ENCODE measurements around the gene LDAH. TPM values are rescaled to one million over a fixed set of nuclear protein-coding genes. Genes with fewer than 3 reads are reported as not detected.

Gene LDAH
- polyA plus RNA-seq, 1 donor = 28.0 TPM

DNA sequence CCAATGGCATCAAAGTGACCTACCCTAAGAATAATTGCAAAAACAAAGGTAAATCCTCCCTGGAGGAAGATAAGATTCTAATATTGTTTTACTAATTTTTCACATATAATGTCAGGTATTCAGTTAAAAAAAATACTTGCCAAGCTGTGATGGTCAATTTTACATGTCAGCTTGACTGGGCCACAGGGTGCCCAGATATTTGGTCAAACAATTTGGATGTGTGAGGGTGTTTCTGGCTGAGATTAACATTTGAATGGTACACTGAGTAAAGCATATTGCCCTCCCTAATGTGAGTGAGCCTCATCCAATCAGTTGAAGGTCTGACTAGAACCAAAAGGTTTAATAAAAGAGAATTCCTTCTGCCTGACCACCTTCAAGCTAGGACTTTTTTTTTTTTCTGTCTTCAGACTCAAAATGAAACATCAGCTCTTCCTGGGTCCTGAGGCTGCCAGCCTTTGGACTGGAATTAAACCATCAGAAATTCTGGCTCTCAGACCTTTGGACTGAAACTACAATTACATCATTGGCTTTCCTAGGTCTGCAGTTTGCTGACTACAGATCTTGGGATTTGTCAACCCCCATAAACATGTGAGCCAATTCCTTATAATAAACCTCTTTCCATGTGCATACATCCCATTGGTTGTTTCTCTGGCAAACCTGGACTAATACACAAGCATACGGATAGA lies 65.4 kb downstream of the LDAH start:
- peak; percentile 80 to 89 for DNase-seq
- Histone ChIP-seq H3K27ac (ENCODE audit: low read length) (peak overlapping the region; percentile 72), H3K9me3 (ENCODE audit: control insufficient read depth, low read depth, low read length) (peaks cover 3% of the 10 kb centered on the region), H3K36me3 (ENCODE audit: control insufficient read depth, insufficient read depth, low read length) (peaks cover 10% of the 10 kb centered on the region), H3K4me3 (ENCODE audit: low read length) (no peak overlapping the region), H3K27me3 (ENCODE audit: control insufficient read depth, insufficient read depth, low read length) (no peaks in the 10 kb centered on the region), H3K4me1 (ENCODE audit: control insufficient read depth, insufficient read depth, low read length) (no peaks in the 10 kb centered on the region)
- no CpG with 5 or more reads among the region's 1 CpG for WGBS (ENCODE audit: insufficient coverage, low lambda C conversion rate)

- H3K36me3 ChIP-seq (ENCODE audit: control insufficient read depth, insufficient read depth, low read length) = peaks cover 6% of the 10 kb centered on the region
- no peaks in the 10 kb centered on the region for H3K4me1 ChIP-seq (ENCODE audit: control insufficient read depth, insufficient read depth, low read length)
- H3K4me3 ChIP-seq (ENCODE audit: low read length) = no peak overlapping the region
- H3K9me3 ChIP-seq (ENCODE audit: control insufficient read depth, low read depth, low read length) = peaks cover under 1% of the 10 kb centered on the region
- DNase-seq = no peak
- H3K27me3 ChIP-seq (ENCODE audit: control insufficient read depth, insufficient read depth, low read length) = no peaks in the 10 kb centered on the region
- no peak overlapping the region for H3K27ac ChIP-seq (ENCODE audit: low read length)
These were observed 67.6 kb downstream of the LDAH start for GRCh38 chr2:20755132-20755800.

DNA sequence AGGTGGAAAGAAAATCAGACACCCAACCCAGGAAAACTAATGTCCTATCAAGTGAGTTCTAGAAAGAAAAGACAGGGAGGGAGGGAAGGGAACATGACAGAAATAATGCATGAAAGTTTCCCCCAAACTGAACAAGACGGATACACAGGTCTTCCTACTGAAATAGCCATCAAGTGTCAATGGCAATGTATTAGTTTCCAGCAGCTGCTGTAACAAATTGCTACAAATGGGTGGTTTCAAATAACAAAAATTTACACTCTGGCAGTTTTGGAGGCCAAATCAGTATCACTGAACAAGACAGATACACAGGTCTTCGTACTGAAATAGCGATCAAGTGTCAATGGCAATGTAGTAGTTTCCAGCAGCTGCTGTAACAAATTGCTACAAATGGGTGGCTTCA lies 70.6 kb downstream of the LDAH start:
- no peaks in the 10 kb centered on the region for H3K4me1 ChIP-seq (ENCODE audit: control insufficient read depth, insufficient read depth, low read length)
- H3K9me3 ChIP-seq (ENCODE audit: control insufficient read depth, low read depth, low read length) = no peaks in the 10 kb centered on the region
- H3K4me3 ChIP-seq (ENCODE audit: low read length) = no peak overlapping the region
- H3K27ac ChIP-seq (ENCODE audit: low read length) = no peak overlapping the region
- H3K27me3 ChIP-seq (ENCODE audit: control insufficient read depth, insufficient read depth, low read length) = no peaks in the 10 kb centered on the region
- peaks cover 9% of the 10 kb centered on the region for H3K36me3 ChIP-seq (ENCODE audit: control insufficient read depth, insufficient read depth, low read length)
- DNase-seq = no peak
- no CpG with 5 or more reads among the region's 3 CpGs for WGBS (ENCODE audit: insufficient coverage, low lambda C conversion rate)

GRCh38 chr2:20747317-20747716 lies 75.6 kb downstream of the LDAH start:
- H3K27me3 ChIP-seq (ENCODE audit: control insufficient read depth, insufficient read depth, low read length) = no peaks in the 10 kb centered on the region
- H3K4me3 ChIP-seq (ENCODE audit: low read length) = no peak overlapping the region
- H3K36me3 ChIP-seq (ENCODE audit: control insufficient read depth, insufficient read depth, low read length) = peaks cover 4% of the 10 kb centered on the region
- H3K27ac ChIP-seq (ENCODE audit: low read length) = no peak overlapping the region
- no peak for DNase-seq
- WGBS (ENCODE audit: insufficient coverage, low lambda C conversion rate) = no CpG with 5 or more reads among the region's 1 CpG
- H3K4me1 ChIP-seq (ENCODE audit: control insufficient read depth, insufficient read depth, low read length) = peaks cover 12% of the 10 kb centered on the region
- H3K9me3 ChIP-seq (ENCODE audit: control insufficient read depth, low read depth, low read length) = no peaks in the 10 kb centered on the region

GRCh38 chr2:20745924-20746555 lies 76.9 kb downstream of the LDAH start:
- WGBS (ENCODE audit: insufficient coverage, low lambda C conversion rate) = 60% methylated on average over 2 of the region's 2 CpGs

GRCh38 chr2:20744366-20745335 lies 78.2 kb downstream of the LDAH start:
- no peak overlapping the region for H3K4me3 ChIP-seq (ENCODE audit: low read length)
- no peak for DNase-seq
- H3K4me1 ChIP-seq (ENCODE audit: control insufficient read depth, insufficient read depth, low read length) = peaks cover 12% of the 10 kb centered on the region
- no peaks in the 10 kb centered on the region for H3K27me3 ChIP-seq (ENCODE audit: control insufficient read depth, insufficient read depth, low read length)
- WGBS (ENCODE audit: insufficient coverage, low lambda C conversion rate) = no CpG with 5 or more reads among the region's 2 CpGs
- peaks cover 2% of the 10 kb centered on the region for H3K36me3 ChIP-seq (ENCODE audit: control insufficient read depth, insufficient read depth, low read length)
- H3K27ac ChIP-seq (ENCODE audit: low read length) = no peak overlapping the region
- H3K9me3 ChIP-seq (ENCODE audit: control insufficient read depth, low read depth, low read length) = no peaks in the 10 kb centered on the region

More at GRCh38 chr2:20745924-20746555, 76.9 kb downstream of the LDAH start:
- Histone ChIP-seq H3K9me3 (ENCODE audit: control insufficient read depth, low read depth, low read length) (no peaks in the 10 kb centered on the region), H3K36me3 (ENCODE audit: control insufficient read depth, insufficient read depth, low read length) (peaks cover 3% of the 10 kb centered on the region), H3K4me1 (ENCODE audit: control insufficient read depth, insufficient read depth, low read length) (peaks cover 12% of the 10 kb centered on the region), H3K4me3 (ENCODE audit: low read length) (no peak overlapping the region), H3K27me3 (ENCODE audit: control insufficient read depth, insufficient read depth, low read length) (no peaks in the 10 kb centered on the region), H3K27ac (ENCODE audit: low read length) (peak overlapping the region; percentile 46)
- peak in 1 of 2 donors; percentile 46 for DNase-seq

DNA sequence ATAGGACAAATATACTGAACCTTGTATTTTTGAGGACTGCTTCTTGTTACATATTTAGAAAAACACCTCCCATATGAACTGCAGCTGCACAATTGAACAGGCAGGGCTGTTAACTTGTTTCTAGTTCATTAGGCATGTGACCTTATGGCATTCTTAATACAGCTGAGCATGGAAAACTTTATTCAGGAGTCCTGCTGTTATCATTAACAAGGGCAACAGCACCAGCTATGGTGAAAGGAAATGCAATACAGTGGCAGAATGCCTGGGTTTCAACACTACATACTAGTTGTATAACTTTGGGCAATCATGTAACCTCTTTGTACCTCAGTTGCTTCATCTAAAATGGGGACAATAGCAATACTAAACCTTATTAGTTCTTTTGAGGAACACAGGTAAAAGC lies 84.1 kb downstream of the LDAH start:
- no peak overlapping the region for H3K4me3 ChIP-seq (ENCODE audit: low read length)
- no peaks in the 10 kb centered on the region for H3K4me1 ChIP-seq (ENCODE audit: control insufficient read depth, insufficient read depth, low read length)
- peaks cover 4% of the 10 kb centered on the region for H3K36me3 ChIP-seq (ENCODE audit: control insufficient read depth, insufficient read depth, low read length)
- DNase-seq = no peak
- no peaks in the 10 kb centered on the region for H3K27me3 ChIP-seq (ENCODE audit: control insufficient read depth, insufficient read depth, low read length)
- no peak overlapping the region for H3K27ac ChIP-seq (ENCODE audit: low read length)
- no peaks in the 10 kb centered on the region for H3K9me3 ChIP-seq (ENCODE audit: control insufficient read depth, low read depth, low read length)

DNA sequence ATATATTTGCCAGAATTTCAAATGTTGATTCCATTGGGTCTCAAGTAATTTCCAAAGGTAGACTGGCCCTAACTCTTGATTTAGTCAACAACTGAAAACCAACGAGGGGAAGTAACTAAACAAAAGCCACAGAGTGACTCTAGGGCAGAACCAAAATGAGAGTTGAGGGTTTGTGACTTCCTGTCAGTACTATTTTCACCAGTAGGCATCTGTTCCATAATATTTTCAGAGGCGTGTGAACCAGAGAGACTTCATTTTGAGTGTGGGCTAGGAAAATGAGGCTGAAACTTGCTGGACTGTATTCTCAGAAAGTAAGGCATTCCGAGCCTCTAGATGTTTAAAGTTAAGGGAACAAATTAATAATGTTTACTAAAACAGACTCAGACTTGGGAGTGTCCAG lies 85.4 kb downstream of the LDAH start:
- no peak overlapping the region for H3K4me3 ChIP-seq (ENCODE audit: low read length)
- DNase-seq = no peak
- H3K27me3 ChIP-seq (ENCODE audit: control insufficient read depth, insufficient read depth, low read length) = no peaks in the 10 kb centered on the region
- H3K9me3 ChIP-seq (ENCODE audit: control insufficient read depth, low read depth, low read length) = no peaks in the 10 kb centered on the region
- peaks cover 4% of the 10 kb centered on the region for H3K36me3 ChIP-seq (ENCODE audit: control insufficient read depth, insufficient read depth, low read length)
- no peak overlapping the region for H3K27ac ChIP-seq (ENCODE audit: low read length)
- no peaks in the 10 kb centered on the region for H3K4me1 ChIP-seq (ENCODE audit: control insufficient read depth, insufficient read depth, low read length)
- no CpG with 5 or more reads among the region's 3 CpGs for WGBS (ENCODE audit: insufficient coverage, low lambda C conversion rate)

DNA sequence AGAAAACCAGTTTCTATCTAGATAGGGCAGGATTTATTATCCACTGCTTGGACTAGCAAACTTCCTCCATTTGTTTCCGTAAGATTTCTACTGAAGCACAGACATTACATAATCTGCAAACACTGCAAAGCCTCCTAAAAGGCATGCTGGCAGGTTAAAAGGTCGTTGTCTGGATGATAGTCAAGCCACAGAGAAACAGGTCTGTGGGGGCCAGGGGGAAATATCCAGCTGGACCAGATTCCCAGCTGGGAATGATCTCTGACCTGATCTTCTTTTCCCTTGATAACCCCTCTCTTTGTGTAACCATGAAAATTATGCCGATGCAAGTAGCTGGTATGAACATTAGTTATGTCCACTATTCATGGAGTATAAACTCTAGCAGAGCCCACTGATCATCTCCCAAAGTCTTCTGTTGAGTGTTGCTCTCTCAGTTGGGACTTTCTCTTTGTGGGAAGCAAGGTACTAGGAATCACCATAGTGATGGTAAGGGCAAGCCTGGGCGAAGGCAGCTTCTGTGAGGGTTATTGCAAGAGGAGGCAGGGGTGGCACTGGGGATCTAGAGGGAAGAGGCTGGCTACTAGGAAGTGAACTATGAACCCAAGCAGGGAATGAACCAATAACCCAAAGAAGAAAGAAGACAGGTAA lies 94.7 kb downstream of the LDAH start:
- Histone ChIP-seq H3K27me3 (ENCODE audit: control insufficient read depth, insufficient read depth, low read length) (no peaks in the 10 kb centered on the region), H3K4me1 (ENCODE audit: control insufficient read depth, insufficient read depth, low read length) (peaks cover 10% of the 10 kb centered on the region), H3K4me3 (ENCODE audit: low read length) (no peak overlapping the region), H3K27ac (ENCODE audit: low read length) (peak overlapping the region; percentile 85), H3K9me3 (ENCODE audit: control insufficient read depth, low read depth, low read length) (no peaks in the 10 kb centered on the region), H3K36me3 (ENCODE audit: control insufficient read depth, insufficient read depth, low read length) (peaks cover 7% of the 10 kb centered on the region)
- no CpG with 5 or more reads among the region's 4 CpGs for WGBS (ENCODE audit: insufficient coverage, low lambda C conversion rate)
- DNase-seq = peak; percentile 71 to 85

- Histone ChIP-seq H3K9me3 (ENCODE audit: control insufficient read depth, low read depth, low read length) (no peaks in the 10 kb centered on the region), H3K4me1 (ENCODE audit: control insufficient read depth, insufficient read depth, low read length) (peaks cover 10% of the 10 kb centered on the region), H3K36me3 (ENCODE audit: control insufficient read depth, insufficient read depth, low read length) (peaks cover 7% of the 10 kb centered on the region), H3K4me3 (ENCODE audit: low read length) (no peak overlapping the region), H3K27ac (ENCODE audit: low read length) (no peak overlapping the region), H3K27me3 (ENCODE audit: control insufficient read depth, insufficient read depth, low read length) (no peaks in the 10 kb centered on the region)
- DNase-seq = no peak
- 100% methylated on average over 1 of the region's 5 CpGs for WGBS (ENCODE audit: insufficient coverage, low lambda C conversion rate)
These were observed 96.0 kb downstream of the LDAH start for GRCh38 chr2:20726913-20727312.

All from large intestine (tissue), 3 donors.